Skin epidermis (tissue), 12 donors: Measurements from ENCODE around the gene PCCA.

ENCODE experiments used
- H3K27ac ChIP-seq, 21 experiments: fragments of 200-600 bp; sonication (generic) in 11 of 21; one replicate each; pipeline ENCODE4 v1.5.0; 2020; ENCODE audit warnings: mild to moderate bottlenecking in 3 of 21, inconsistent platforms in 2 of 21, moderate library complexity in 2 of 21
- H3K4me3 ChIP-seq, 7 experiments: fragments of 200-600 bp; sonication (generic) in 2 of 7; one replicate each; pipeline ENCODE4 v1.5.0; 2020; ENCODE audit warnings: inconsistent platforms in 2 of 7, mild to moderate bottlenecking in 2 of 7, moderate library complexity in 1 of 7

The PCCA gene

GRCh38 chr13:100438059-100438788, 349.3 kb downstream of the PCCA start:
- Histone ChIP-seq H3K4me3 (no peak overlapping the region), H3K27ac (no peak overlapping the region)

GRCh38 chr13:100439247-100439970, 350.5 kb downstream of the PCCA start:
- no peak overlapping the region for H3K4me3 ChIP-seq
- no peak overlapping the region for H3K27ac ChIP-seq

GRCh38 chr13:100440751-100441425, 352.0 kb downstream of the PCCA start:
- Histone ChIP-seq H3K27ac (no peak overlapping the region), H3K4me3 (no peak overlapping the region)

GRCh38 chr13:100442095-100442832, 353.4 kb downstream of the PCCA start:
- H3K4me3 ChIP-seq, result no peak overlapping the region
- no peak overlapping the region for H3K27ac ChIP-seq

GRCh38 chr13:100443278-100443997, 354.5 kb downstream of the PCCA start:
- H3K27ac ChIP-seq, result no peak overlapping the region
- no peak overlapping the region for H3K4me3 ChIP-seq

- no peak overlapping the region for H3K4me3 ChIP-seq
Observed at GRCh38 chr13:100443998-100444328, 355.1 kb downstream of the PCCA start.

GRCh38 chr13:100447831-100448230, 358.9 kb downstream of the PCCA start:
- Histone ChIP-seq H3K27ac (no peak overlapping the region), H3K4me3 (no peak overlapping the region)

More at GRCh38 chr13:100443998-100444328, 355.1 kb downstream of the PCCA start:
- H3K27ac ChIP-seq, result no peak overlapping the region

GRCh38 chr13:100451923-100452322, 363.0 kb downstream of the PCCA start:
- Histone ChIP-seq H3K27ac (no peak overlapping the region), H3K4me3 (no peak overlapping the region)

GRCh38 chr13:100454876-100455275, 366.0 kb downstream of the PCCA start:
- Histone ChIP-seq H3K4me3 (no peak overlapping the region), H3K27ac (no peak overlapping the region)

- no peak overlapping the region for H3K27ac ChIP-seq
- H3K4me3 ChIP-seq, result no peak overlapping the region
Observed at GRCh38 chr13:100458673-100459072, 369.8 kb downstream of the PCCA start.

GRCh38 chr13:100459747-100460146, 370.9 kb downstream of the PCCA start:
- H3K4me3 ChIP-seq, result no peak overlapping the region
- no peak overlapping the region for H3K27ac ChIP-seq

GRCh38 chr13:100460266-100460665, 371.4 kb downstream of the PCCA start:
- Histone ChIP-seq H3K27ac (no peak overlapping the region), H3K4me3 (no peak overlapping the region)

- no peak overlapping the region for H3K4me3 ChIP-seq
- H3K27ac ChIP-seq, result no peak overlapping the region
Observed at GRCh38 chr13:100460791-100461190, 371.9 kb downstream of the PCCA start.

GRCh38 chr13:100461309-100462030, 372.6 kb downstream of the PCCA start:
- no peak overlapping the region for H3K4me3 ChIP-seq
- no peak overlapping the region for H3K27ac ChIP-seq

GRCh38 chr13:100464006-100464405, 375.1 kb downstream of the PCCA start:
- Histone ChIP-seq H3K4me3 (no peak overlapping the region), H3K27ac (no peak overlapping the region)

- no peak overlapping the region for H3K27ac ChIP-seq
- H3K4me3 ChIP-seq, result no peak overlapping the region
Observed at GRCh38 chr13:100465558-100465957, 376.7 kb downstream of the PCCA start.

GRCh38 chr13:100470866-100471505, 382.1 kb downstream of the PCCA start:
- H3K4me3 ChIP-seq, result no peak overlapping the region
- no peak overlapping the region for H3K27ac ChIP-seq

GRCh38 chr13:100473087-100473486, 384.2 kb downstream of the PCCA start:
- Histone ChIP-seq H3K27ac (no peak overlapping the region), H3K4me3 (no peak overlapping the region)
